PFSK-1 (cell line): ENCODE results near the gene DACH1.

ENCODE experiments used
- POLR2AphosphoS5 ChIP-seq: IDR thresholded peaks from 2 replicates; pipeline ENCODE4 v1.6.1; 2012; ENCODE audit warnings: low read depth, mild to moderate bottlenecking, control low read depth, low read length, moderate library complexity
- SIN3A ChIP-seq: IDR thresholded peaks from 2 replicates; pipeline ENCODE4 v1.6.1; 2012; ENCODE audit warnings: mild to moderate bottlenecking, low read length, moderate library complexity, borderline replicate concordance; ENCODE audit not compliant: insufficient read depth

DNA sequence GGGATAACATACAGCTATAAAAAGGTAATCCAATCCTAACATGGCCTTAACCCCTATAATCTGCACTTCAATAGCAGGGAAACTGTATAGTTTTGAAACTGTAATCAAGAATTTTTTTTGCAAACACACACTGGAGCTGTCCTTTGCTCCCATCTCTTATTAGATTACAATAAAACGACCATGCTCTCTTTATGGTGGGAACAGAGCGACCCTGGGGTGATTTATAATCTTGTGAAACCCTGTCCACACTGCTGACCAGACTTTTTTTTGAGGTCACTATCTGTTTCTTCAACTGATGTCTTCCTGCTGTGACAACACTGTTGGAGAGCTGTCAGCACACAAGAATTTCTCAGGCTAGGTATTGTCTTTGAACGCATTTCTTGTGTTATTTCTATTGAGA is 35.3 kb downstream of the DACH1 start:
- TF ChIP-seq SIN3A (no peak), POLR2AphosphoS5 (no peak)
